ENCODE results near the gene NCAM1.

Gene NCAM1

DNA sequence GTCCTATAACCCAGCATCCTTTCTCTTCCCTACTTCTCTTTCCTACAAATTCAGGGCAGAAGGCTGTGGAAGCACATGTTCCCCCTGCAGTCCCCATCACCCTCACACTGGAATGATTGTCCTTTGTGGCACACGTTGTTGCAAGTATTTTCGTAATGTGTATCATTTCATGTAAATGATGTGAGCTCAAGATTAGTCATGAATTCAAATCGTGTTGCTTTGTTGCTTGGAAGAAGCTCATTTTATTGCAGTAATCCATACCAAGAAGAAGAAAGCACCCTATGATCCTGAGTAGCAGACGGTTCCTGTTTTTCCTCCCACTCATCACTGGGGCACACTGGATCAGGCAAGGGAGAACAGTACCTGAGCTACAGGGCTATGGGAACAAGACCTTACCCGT lies 173.4 kb downstream of the NCAM1 start:
- no peak for DNase-seq

DNA sequence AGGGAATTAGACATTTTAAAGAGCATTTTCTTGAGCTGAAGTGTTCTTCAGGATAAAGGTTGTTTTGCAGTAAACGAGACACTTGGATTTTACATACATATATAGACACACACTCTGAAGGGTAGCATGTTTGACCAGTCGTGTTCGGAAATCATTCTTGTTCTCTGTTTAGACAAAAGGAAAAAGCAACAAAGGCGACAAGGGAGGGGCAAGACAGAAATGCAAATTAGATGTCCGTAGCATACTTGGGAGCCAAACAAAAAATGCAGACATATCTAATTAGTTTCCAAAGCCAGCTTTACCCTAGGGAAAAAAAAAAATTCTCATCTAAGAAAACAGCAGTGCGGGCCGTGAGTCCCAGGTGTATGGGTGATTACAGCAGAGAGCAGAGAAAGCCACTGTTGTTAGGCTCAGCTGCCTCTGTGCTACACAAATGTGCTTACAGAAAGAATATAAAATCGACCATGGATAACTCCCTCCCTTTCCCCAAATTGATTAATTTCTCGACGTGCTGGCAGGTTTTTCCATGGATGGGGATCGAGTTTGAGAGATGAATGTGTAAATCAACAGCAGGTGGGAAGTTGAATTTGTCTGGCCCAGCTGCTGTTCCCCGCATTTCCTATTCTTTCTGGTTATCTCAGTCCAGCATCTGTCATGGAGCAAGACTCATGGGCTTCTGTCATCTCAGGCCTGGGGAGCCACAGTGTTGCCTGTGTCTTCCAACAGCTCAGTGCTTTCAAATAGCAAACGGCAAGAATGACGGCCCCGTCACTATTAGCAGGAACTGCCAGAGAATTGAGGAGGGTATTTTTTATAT lies 176.7 kb downstream of the NCAM1 start:
- peak in 2 of 3 experiments; percentile 77 to 82 for DNase-seq

DNA sequence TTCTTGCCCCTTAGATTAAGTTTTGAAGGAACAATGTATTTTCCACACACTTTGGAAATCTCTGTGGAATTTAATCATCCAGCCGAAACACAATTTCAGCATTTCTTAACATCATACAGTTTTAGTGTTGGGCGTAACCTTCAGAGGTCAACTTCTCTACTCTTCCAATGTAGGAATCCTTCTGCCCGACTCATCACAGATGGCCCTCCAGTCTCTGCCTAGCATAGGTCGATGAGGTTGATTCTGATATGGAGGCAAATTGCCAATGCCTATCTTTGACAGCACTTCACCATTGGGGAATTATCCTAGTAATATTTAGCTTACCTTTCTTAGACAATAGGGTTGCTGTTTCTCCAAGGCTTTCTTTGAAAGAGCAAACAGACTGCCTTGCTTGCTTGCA lies 177.5 kb downstream of the NCAM1 start:
- no peak for DNase-seq

DNA sequence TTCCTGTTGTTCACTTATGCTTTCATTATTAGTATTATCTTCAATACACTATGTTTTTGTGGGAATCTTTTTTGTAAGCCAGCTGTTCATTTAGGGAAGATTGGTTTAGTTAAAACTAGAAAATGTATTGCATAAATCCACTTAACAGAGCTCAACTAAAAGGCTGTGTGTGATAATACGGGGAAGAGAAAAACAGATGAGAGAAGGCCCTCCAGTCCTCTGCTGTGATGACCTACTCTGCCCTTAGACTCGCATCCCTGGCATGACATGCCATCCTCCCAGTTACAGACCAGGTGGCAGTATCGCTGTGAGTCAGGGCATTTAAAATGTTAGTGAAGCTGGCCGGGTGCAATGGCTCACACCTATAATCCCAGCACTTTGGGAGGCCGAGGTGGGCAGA lies 179.8 kb downstream of the NCAM1 start:
- no peak for DNase-seq

DNA sequence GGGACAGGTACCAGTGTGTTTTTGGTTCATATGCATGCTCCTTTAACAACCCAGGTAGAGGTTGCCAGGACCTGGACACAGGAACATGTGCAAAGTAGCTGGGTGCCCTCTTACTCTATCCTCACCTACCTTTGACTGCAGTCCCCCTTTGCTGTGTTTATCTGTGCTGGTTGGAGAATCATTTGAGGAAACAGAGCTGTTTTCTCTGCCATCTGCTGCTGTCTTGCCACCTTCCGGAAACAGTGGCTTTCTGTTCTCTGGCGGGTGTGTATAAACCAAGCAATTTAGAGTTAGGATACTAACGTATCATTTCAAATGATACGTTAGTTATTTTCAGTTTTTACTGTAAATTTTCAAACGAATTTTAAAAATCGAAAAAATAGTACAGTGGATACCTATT lies 181.3 kb downstream of the NCAM1 start:
- DNase-seq = no peak

DNA sequence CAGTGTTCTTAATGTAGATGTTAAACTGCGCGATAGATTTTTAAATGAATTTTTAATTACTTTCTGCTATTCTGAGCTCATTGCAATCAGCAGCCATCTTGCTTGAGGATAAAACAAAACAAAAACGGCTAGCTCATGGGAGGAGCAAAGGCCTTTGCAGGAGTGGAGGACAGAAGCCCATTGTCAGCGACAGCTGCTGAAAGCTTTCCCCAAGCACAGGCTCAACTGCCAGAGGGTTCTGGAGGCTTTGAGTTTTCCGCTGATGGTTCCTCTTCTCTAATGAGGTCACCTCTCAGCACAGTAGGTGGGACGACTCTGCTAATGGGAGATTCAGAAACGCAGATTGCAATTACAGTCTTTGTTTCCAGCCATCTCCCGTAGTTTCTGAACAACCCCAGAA lies 186.0 kb downstream of the NCAM1 start:
- peak; percentile 34 to 97 (median 87) for DNase-seq

DNA sequence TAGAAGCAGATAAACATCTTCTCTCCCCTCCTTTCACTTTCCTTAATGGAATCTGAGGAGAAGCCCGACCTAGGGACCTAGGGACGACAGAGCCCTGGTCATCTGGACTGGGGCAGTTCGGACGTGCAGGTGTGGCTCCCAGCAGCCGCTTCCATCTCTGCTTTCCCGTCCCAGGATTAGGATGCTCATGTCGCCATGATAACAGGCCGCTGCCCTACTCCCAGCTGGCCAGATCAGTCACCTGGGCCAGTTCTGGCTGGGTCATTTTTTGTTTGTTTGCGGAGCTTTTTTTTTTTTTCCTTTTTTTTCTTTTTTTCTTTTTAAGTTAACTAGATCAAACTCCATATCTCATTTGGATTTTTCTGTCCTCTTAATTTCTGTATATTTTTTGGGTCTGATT lies 186.9 kb downstream of the NCAM1 start:
- peak in 1 of 3 experiments; percentile 36 for DNase-seq

DNA sequence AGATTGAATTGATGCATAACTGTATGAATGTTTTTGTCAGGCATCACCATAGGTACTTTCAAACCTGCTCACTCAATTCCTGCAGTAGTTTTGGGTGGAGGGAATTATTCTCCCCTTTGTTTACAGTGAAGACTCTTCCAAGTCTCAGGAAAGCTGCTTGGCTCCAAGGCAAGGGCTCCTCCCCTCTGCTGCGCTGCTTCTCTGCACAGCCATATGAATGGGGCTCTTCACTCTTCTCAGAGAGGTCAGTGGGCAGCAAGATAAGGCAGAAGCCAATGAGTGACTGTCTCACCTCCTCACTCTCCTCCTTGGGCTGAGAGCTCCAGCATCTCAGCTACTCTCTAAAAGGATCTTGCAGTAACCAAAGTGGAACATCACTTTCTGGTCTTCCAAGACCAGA lies 187.4 kb downstream of the NCAM1 start:
- DNase-seq = peak in 1 of 3 experiments; percentile 32

DNA sequence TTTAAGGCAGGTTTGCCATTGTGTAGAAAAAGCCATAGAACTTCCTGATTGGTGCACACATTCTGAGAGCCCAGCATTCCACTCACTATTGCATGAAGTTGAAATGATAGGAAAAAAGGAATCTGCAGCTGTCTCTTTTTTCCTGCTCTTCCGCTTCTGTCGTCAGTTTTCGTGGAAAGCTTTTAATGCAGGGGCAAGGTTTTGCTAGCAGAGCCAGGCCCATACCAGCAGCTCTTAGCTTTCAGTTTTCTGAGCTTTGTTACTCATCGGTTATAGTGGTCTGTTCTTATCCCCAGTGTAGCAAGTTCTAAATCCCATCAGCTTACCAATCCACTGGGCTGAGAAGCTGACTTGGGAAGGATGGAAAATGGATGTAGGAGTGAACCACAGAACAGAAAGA lies 190.3 kb downstream of the NCAM1 start:
- DNase-seq = no peak

DNA sequence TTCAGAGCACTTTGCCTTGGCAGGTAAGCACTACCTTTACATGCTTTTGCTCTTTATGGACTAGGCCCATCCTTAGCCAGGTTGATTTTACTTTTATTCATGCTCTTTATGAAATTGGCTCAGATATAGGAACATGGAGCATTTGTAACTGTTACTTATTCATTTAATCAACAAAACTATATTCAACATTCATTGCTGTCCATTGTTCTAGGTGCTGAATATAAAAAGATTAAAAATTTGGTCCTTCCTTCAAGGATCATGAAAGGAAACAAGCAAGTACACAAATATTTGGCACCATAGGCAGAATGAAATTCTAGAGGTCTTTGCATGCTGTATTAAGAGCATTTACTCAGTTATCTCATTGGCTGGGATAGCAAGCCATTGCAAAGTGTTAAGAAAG lies 191.3 kb downstream of the NCAM1 start:
- DNase-seq = no peak

DNA sequence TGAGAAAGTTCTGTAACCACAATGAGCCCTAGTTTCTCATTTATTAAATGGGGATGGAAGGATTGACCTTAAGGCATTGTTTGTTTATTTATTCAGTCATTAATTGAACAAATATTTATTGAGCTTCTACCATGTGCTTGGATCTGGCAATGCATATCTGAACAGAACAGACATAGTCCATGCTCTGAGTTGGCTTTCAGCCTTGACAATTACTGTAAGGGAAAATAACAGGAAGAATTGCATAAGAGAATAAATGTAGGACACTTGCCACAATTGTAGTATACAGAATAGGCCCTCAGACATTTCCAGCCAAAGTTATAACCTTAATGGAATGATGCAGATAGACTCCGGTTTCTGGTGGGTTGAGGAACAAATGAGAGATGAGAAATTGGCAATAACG lies 192.6 kb downstream of the NCAM1 start:
- DNase-seq = no peak

DNA sequence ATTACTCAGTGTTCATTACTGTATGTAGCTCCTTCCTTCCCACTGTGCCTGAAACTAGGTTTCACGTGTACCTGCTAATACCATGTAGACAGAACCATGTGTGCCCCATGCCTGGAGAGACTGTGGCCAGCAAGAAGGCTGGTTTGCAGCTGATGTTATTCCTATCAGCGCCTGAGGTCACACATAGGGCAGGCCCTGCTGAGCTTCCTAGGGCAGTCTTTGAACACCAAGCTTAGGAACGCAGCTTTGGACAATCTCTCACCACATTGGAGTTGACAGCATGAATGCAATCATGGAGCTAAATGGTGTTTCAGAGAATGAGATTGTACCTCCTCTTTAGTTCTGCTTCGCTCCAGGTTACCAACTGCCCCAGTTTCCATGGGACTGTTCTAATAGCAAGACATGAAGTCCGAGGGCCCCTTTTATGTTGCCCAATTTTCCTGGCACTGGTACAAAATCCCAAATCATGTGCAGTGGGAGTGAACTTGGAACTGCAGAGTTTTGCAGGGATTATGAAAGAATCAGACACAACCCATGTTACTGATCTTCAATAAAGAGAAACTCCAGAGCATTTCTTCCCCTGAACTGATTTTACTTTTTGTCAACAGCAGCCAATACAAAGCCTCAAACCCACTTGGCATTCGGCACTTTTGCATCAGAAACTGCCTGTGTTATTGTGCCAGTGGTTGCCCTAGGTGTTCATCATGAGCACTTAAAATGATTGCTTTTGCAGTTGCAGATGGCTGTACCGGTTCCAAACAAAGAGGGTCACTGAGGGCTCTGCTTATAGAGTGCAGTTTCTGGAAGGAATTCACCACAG lies 199.0 kb downstream of the NCAM1 start:
- DNase-seq = peak in 2 of 3 experiments; percentile 43 to 78

DNA sequence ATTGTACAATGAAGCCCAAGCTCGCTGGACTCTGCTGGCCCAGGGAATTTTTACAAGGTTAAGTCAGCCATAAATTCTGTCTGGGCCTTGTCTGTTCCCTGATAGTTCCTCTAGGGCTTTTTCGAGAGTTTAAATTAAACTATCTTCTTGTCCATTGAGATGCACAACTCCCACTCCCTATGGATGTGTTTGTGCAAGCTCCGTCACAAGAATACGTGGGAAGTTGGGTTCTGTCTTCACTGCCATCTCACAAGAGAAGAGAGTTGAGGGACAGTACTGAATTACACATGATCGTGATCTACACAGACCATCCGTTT lies 199.5 kb downstream of the NCAM1 start:
- DNase-seq = no peak

DNA sequence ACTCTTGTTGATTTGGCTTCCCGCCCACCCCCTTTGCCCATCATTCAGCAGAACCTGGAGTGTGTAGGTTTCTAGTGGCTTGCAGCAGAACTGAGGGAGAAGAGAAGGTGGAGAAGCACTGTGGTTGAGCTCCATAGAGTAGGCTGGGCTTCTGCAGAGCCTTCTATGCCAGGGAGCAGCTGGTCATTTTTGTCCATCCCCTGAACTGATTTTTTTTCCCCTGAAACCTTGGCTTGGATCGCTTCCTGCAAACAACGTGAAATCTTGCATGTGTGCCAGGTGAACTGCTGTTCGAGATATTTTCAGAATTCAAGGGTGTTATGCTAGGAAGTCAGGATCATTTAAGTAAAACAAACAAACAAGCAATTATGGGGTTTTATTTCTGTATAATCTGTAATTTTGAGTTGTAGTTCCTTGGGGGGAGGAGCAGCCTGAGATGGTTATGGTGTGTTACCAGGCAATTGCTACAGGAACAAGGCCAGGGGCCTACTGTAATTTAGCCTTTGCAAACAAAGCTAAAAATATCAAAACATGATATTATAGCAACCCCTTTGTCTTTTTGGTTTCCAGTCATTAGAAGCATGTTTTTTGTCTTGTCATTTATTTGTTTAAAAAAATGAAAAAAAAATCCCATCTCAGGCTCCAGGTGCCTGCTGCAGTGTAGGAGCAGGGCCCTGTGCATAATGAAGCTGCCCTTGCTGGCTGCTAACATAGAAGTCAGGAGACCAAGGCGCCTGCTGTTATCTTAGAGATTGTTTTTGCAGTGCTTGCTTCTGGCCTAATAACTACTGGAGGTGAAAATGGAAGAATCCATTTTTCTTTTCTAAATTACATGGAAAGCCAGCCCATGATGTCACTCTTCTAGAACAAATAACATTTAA lies 200.7 kb downstream of the NCAM1 start:
- peak; percentile 3 to 97 (median 92) for DNase-seq

DNA sequence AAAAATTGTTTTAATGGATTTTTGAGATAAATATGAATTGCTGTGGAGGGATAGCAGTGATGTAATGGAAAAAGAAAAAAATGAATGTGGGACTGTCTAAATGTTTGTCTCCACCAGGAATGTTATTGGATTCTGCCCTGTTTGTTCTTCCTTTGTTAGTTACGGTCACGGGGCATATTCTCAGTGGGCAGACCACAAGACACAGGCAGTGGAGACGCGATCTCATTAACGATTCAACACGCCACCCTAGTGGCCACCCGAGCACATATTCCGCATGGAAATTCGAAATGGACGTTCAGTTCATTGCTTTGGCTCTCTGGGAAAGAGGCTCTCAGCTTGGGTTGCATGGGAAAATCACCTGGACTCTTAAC lies 201.4 kb downstream of the NCAM1 start:
- DNase-seq = peak; percentile 15 to 93 (median 69)

DNA sequence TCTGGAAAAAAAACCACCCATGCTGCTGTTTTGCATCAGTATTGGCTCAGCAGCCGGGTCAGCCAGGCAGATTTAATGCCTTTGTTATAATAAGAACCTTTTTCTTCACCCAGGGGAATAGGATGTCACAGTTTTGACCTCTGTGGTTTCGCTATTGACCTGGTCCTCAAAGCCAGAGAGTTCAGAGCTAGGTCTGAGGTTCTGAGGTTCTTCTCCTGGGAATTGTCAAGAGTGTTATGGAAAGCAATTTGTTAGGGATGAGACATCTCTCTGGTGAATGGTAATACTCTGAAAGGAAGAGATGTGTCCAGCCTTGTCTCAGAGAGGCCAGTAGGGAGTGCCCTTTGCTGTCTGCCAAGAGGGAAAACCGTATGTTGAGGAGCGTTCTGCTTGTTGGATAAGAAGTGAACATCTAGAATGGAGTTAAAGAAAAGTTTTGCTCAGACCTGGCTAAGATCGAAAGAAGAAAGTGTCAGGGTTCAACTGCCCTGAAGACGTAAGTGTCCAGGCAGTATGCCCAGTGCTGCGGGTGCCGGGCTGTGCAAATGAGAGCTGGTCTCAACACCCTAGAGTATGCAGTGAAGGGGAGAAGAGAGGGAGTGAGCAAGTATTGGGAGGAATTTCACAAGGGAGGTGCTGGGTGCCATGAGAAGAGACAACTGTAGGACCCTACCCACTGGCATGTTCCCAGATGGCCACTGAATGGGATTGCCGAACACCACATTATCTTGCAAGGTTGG lies 202.2 kb downstream of the NCAM1 start:
- peak in 1 of 3 experiments; percentile 58 for DNase-seq

DNA sequence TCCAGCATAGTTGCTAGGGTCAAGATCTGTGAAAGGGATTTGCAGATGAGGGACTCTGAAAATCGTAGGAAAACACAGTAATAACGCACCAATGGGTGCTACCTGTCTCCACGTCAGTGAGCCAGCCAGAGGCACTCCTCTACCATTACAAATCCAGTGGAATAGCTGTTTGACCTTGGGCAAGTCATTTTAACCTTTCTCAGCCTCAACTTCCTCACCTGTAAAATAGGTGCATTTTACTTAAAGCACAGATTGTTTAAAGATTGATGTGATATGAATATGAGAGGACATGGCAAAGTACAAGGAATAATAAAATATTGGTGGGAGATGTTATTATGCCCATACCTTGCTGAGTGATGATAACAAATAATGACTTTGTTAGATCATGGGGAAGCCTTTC lies 205.1 kb downstream of the NCAM1 start:
- DNase-seq = no peak

DNA sequence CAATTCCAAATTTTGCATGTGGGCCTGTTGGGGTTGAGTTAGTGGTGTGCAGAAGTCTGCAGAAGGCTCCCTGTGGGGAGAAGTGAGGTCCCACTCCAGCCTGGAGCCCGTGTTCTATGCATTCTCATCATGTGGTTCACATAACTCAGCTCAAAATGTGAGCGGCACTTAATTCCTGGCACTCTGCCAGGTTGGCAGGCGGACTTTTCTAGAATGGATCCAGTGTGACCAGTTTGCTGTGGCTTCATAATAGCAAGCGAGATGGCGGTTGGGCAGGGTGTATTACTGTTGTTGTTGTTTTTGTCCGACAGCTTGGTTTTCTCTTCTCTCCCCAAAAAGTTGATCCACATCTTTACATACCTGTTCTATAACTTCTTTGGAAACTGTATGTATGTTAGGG lies 206.4 kb downstream of the NCAM1 start:
- peak; percentile 7 to 76 (median 37) for DNase-seq

DNA sequence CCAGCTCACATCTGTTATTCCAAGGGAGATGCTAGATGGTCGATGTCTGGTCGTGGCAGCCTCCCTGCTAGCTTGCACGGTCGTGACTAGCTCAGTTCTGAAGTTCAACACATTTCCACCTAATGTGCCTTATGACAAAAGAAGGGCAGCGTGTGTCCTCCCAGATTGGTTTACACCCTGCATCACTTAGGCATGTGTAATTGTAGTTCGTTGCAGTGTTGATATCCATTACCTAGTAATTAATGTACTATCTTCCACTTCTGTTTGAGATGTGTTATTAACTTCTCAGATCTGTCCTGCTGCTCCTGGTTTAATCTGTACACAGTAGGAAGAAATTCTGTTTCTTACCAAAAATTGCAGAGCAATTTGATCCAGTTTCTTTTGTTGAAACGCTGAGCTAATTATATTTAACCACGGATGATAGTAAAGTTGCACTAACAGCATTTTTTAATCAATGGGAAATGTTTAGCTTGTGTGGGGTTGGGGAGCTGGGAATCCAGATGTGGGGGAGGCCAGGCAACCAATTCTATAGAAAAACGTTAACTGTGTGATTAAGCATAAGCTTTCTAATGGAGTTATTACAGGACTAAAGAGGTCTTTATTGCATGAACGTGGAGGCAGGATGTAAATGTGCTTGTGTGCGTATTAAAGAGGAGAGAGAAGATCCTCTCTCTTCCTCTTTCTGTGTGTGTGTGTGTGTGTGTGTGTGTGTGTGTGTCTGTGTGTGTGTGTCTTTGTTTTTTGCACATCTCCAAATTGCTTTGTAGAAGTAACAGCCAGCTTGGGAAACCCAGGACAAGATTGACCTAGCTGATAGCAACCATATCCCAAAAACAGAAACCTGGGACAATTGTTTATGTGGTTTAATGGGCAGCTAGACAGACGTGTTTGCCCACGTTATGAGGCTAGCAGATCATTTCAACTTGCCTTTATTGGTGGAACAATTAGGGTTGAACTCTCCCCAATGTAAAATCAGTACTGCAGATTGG lies 207.4 kb downstream of the NCAM1 start:
- DNase-seq = peak in 2 of 3 experiments; percentile 87 to 97

DNA sequence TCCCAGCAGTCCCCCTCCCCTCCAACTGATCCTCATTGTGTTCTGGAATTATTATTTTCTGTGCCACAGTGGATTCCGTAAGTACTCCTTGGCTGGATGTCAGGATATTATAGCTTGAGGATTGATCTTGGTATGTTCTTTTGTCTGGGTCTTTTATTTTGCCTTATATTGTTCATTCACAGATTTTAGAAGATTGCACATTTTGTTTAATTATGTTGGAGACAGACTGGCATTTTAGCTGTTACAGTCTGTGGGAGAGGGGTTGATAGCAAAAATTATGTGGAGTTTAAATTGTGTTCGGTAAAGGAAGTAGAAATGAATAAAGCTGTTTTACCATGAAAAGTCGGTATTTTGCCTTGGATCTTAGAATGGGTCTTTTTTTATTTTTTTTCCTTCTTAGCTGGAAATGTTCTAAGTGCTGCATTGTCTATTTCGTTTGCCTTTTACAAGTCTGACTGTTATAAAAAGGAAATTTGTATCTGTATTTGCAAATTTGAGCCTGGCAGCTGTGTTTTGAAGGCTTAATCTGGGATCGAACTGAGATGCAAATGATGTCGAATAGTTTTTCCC lies 211.2 kb downstream of the NCAM1 start:
- DNase-seq = no peak

DNA sequence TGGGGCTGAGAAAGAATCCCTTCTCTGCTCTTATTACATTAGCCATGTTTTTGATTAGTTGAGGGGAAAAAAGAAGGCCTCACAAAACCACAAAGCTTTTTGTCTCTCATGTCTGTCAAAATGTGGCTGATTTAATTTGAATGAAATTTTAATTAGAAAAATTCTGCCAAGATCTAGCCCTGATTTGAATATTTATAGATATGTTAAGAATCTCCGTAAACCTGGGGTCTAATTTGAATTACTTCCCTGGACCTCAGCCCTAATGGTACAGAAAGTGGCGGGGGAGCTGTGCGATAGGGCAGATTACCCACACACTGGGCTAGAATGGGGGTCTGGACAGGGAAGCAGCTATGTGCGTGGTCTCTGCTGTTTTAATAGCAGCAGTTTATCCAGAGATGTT lies 211.9 kb downstream of the NCAM1 start:
- DNase-seq = no peak
